Measurements from ENCODE around the gene SNX30.
"Not testable (repeated sequence)": the region's sequence is repeated elsewhere in the genome, so short reads cannot be mapped to it uniquely, and the experiment has no call there.

The SNX30 gene

GRCh38 chr9:112750016-112750763 is at the start of gene SNX30:
TSS of gene SNX30 (plus strand) at chr9:112750760. CDS start at chr9:112751002, 242 bp downstream.
- DNase-seq (ENCODE audit: low spot score) (peak; percentile 93), FAIRE-seq (no peak)

DNA sequence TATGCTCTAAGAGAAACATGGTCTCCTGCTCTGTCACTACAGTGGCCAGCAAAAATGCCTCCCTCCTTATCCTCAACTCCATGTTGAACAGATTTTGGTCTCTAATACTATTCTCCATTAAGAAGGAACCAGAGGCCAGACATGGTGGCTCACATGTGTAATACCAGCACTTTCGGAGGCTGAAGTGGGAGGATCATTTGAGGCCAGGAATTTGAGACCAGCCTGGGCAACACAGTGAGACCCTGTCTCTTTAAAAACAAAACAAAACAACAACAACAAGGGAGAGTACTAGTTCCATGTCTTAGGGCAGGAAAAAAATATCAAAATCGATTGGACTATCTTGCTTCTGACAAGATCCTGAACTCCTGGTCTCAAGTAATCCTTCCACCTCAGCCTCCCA is 47.3 kb upstream of the SNX30 start:
- DNase-seq (ENCODE audit: low spot score), result no peak
- no peak for FAIRE-seq

- DNase-seq (ENCODE audit: low spot score) (no peak), FAIRE-seq (no peak)
These were observed 44.7 kb upstream of the SNX30 start for GRCh38 chr9:112705768-112706427.

- FAIRE-seq, result no peak
- peak; percentile 8 for DNase-seq (ENCODE audit: low spot score)
These were observed 39.4 kb upstream of the SNX30 start for GRCh38 chr9:112711050-112711689.

- no peak for FAIRE-seq
- DNase-seq (ENCODE audit: low spot score), result no peak
These were observed 37.9 kb upstream of the SNX30 start for GRCh38 chr9:112712678-112713077.

- FAIRE-seq (no peak), DNase-seq (ENCODE audit: low spot score) (peak; percentile 96)
These were observed 32.8 kb upstream of the SNX30 start, which contains the start of gene INIP for GRCh38 chr9:112717661-112718331. TSS of gene INIP (minus strand) at chr9:112718117. CDS start at chr9:112716485, 1,632 bp downstream.

- no peak for FAIRE-seq
- DNase-seq (ENCODE audit: low spot score), result no peak
These were observed 31.3 kb upstream of the SNX30 start for GRCh38 chr9:112719241-112719691.

GRCh38 chr9:112719696-112720095 is 30.9 kb upstream of the SNX30 start:
- FAIRE-seq (no peak), DNase-seq (ENCODE audit: low spot score) (no peak)

GRCh38 chr9:112720113-112720780 is 30.3 kb upstream of the SNX30 start:
- FAIRE-seq, result no peak
- DNase-seq (ENCODE audit: low spot score), result no peak

- FAIRE-seq; DNase-seq (ENCODE audit: low spot score): not testable (repeated sequence)
These were observed 27.8 kb upstream of the SNX30 start for GRCh38 chr9:112722749-112723148.

- no peak for FAIRE-seq
- DNase-seq (ENCODE audit: low spot score), result no peak
These were observed 24.6 kb upstream of the SNX30 start for GRCh38 chr9:112725961-112726360.

GRCh38 chr9:112726428-112726827 is 24.1 kb upstream of the SNX30 start:
- DNase-seq (ENCODE audit: low spot score) (no peak), FAIRE-seq (no peak)

DNA sequence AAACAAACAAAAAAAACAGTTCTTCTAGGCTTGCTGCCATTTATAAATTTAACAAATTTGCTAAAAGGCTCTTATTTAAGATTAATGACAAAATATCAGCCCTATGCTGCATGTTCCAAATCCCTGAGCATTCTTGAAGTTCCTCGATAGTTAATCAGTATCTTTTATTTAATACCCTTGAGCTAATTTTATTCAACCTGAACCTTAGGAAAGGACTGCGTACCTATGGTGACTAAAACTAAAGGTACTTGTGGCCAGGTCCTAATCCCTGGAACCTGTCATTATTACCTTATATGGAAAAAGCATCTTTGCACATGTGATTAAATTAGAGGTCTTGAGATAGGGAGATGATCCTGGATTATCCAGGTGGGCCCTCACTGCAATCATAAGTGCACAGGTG is 22.2 kb upstream of the SNX30 start:
- FAIRE-seq (no peak), DNase-seq (ENCODE audit: low spot score) (no peak)

DNA sequence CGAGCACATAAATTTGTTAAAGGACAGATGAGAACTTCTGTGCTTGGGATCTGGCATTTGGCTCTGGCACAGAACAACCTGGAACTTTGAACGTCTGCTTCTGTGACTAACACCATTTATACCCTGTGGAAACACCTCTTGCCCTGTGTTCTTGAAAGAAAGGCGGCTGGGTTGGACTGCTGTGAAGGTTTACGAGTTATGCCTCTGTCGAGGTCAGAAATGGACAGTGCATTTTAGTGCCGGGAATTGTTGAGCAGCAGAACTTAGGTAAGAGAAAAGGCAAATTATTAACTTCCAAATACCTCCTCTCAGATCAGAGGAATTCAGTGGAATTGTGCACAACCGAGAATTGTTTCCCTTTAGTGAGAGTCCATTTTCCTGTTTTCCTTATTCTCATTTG is 18.6 kb upstream of the SNX30 start:
- DNase-seq (ENCODE audit: low spot score) (no peak), FAIRE-seq (no peak)

DNA sequence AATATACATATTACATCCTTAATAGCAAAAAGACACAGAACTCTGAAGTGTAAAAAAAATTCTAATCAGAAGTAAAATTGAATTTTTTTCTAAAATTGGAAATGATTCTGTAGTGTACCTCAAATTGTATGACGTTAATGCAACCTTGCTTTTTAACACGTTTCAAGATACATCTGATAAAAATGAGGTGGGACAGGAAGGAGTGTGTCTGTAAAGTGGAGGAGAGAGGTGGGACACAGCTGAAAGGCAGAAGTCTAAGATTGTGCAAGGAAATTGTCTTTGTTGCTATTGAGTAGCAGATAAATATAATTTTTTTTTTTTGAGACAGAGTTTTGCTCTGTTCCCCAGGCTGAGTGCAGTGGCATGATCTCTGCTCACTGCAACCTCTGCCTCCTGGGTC is 15.7 kb upstream of the SNX30 start:
- DNase-seq (ENCODE audit: low spot score), result no peak
- no peak for FAIRE-seq

DNA sequence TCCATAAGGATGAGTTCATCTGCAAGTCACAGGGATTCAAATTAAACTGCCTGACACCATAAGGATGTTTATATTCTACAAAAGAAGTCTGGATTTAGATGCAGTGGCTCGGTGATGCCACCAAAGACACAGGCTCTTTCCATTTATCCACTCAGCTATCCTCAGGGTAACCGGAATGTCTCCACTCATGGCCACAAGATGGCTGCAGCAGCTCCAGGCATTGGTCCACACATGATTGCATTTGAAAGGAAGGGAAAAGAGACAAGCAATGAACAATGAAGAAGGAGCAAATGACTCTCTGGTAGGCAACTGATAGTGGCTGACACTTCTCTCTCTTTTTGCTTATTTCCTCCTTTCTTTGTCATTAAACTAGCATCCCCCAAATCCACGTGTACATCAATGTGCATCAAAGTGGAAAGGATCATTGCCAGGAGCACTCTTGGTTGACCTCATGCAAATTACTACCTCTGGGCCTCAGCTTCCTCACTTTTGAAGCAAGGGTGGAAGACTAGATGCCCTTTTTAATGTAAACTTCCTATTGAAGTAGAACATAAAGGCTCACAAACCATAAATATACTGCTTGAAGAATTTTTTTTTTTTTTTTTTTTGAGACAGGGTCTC is 7.2 kb upstream of the SNX30 start:
- DNase-seq (ENCODE audit: low spot score) (no peak), FAIRE-seq (no peak)

- DNase-seq (ENCODE audit: low spot score), result no peak
- no peak for FAIRE-seq
These were observed 6.4 kb upstream of the SNX30 start for GRCh38 chr9:112744177-112744576.

DNA sequence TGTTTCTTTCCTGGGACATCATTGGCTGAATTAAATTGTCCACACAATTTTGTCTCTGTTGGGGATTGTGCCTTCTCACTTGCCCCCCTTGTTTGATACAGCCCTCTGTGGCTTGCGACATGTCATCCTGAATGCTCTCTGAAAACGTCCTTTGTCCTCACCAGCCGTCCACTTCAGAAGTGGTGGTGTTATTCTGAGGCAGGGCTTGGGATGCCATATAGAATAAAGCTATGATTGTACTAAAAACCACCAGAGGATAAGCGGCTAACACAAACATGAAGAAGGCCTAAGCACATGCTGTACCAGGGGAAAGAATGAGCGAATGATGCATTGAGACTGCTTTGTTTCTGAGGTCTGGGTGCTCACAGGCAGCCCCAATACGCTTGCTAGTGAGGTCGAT is 3.5 kb upstream of the SNX30 start:
- FAIRE-seq (no peak), DNase-seq (ENCODE audit: low spot score) (no peak)

GRCh38 chr9:112750764-112751055 is 150 bp downstream of the SNX30 start:
- no peak for DNase-seq (ENCODE audit: low spot score)
- FAIRE-seq, result no peak

DNA sequence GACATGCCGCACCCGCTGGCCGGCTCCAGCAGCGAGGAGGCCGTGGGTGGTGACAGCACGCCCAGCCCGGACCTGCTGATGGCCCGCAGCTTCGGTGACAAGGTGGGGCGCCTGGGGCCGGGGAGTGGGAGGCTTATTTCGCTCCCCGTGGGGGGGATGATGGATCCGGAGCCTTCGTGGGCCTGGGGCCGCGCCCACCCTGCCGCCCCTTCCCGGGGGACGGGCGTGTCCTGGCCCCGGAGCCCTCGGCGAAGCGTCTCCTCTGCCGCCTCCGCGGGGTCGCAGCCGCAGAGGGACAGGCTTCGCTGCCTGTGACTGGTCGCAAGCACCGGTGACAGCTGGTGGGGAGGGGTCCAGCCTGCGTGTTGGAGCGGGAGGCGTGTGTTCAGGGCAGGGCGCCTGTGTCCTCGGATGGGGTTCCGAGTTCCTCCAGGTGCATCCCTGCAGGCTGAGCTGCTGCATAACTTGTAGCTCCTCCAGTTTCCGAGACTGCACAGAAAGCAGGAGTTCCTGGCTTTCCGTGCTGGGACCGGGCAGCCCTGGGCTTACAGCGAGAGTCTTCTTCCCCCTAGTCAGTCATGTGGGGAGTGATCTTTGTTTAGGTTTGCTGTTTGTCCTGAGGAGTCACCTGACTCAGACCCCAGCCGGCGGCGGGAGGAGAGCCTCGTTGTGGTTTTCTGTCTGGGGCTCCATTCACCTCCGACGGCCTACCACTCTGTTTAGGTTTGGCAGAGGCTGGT is 666 bp downstream of the SNX30 start:
- FAIRE-seq, result no peak
- peak; percentile 70 for DNase-seq (ENCODE audit: low spot score)
